Mucosa of descending colon (tissue), 3 donors: Measurements from ENCODE around the gene GRK5. TPM values are rescaled to one million over a fixed set of nuclear protein-coding genes. Genes with fewer than 3 reads are reported as not detected.

Experiments
- ATAC-seq: fragments of 200-7000 bp; cut with Tn5 transposase; one replicate; pipeline ENCODE4 v1.9.1; 2020; ENCODE audit warnings: mild to moderate bottlenecking, moderate library complexity
- DNase-seq, 3 donors: peaks; one replicate each; pipeline ENCODE4 v3.0.0-alpha.2; 2020
- H3K36me3 ChIP-seq: fragments of 200-600 bp; one replicate; pipeline ENCODE4 v1.8.0; 2021; ENCODE audit warnings: low read depth, mild to moderate bottlenecking
- H3K4me1 ChIP-seq: fragments of 200-600 bp; one replicate; pipeline ENCODE4 v1.8.0; 2021; ENCODE audit warnings: low read depth, mild to moderate bottlenecking
- H3K4me3 ChIP-seq: fragments of 200-600 bp; one replicate; pipeline ENCODE4 v1.8.0; 2021; ENCODE audit warnings: mild to moderate bottlenecking
- H3K9me3 ChIP-seq: fragments of 200-600 bp; one replicate; pipeline ENCODE4 v1.8.0; 2021; ENCODE audit warnings: mild to moderate bottlenecking
- intact Hi-C, 2 donors: fragments of 100-400 bp; cut with DNase I in 1 of 2; cut with micrococcal nuclease in 1 of 2; formaldehyde crosslinking; loops; one replicate each; pipeline versions ENCODE4 v1.11.0 to v1.11.1; 2022; cut with DNase I, micrococcal nuclease
- total RNA-seq, 3 donors: library from RNA; stranded (reverse); fragmentation: NEBNext Ultra II Directional in 2 of 3; extraction: Animal tissue kit (Norgen Biotek cat#: 25700) in 2 of 3; gene quantifications; one replicate each; pipeline versions ENCODE4 v1.2.1 to v1.2.4, GENCODE V29; 2021 to 2023
- TF ChIP-seq, protein P1 (sequence below): fragments of 200-600 bp; IDR thresholded peaks from one replicate; pipeline ENCODE4 v1.8.0; 2022; ENCODE audit warnings: antibody characterized with exemption, mild to moderate bottlenecking
- donor health status: DM: no; HTN: no; CAD: no; lungs with moderate emphysema.
- donor health status: DM: no; HTN: no; CAD: no.
- donor health status: DM: no; HTN: yes; CAD: no.

GRK5 gene
- total RNA-seq, 3 donors from 2014 or later = 6.6 to 27.1 (median 8.3) TPM

DNA sequence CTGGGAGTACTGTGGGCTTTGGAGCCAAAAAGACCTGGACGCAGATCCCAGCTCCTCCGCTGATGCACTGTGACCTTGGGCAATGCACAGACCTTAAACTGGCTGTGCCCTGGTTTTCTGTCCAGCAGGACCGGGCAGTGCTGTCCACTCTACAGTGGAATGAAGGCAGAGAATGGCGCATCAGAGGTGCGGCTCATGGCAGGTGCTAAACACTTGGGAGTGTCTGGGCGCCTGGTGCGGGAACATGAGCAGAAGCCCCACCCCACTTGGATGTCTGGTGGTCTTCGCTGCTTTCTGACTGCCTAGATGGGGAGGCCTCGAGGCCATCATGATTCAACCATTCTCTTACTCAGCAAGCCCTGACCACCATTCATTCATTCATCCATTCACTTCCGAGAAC is 153.7 kb downstream of the GRK5 start:
- Histone ChIP-seq H3K4me3 (no peak overlapping the region), H3K4me1 (no peaks in the 10 kb centered on the region), H3K9me3 (peaks cover 6% of the 10 kb centered on the region), H3K36me3 (no peaks in the 10 kb centered on the region)
- DNase-seq (peak in 1 of 3 donors; percentile 22), ATAC-seq (no peak)
- intact Hi-C loops = no loop called here
- TF ChIP-seq, protein P1, sequence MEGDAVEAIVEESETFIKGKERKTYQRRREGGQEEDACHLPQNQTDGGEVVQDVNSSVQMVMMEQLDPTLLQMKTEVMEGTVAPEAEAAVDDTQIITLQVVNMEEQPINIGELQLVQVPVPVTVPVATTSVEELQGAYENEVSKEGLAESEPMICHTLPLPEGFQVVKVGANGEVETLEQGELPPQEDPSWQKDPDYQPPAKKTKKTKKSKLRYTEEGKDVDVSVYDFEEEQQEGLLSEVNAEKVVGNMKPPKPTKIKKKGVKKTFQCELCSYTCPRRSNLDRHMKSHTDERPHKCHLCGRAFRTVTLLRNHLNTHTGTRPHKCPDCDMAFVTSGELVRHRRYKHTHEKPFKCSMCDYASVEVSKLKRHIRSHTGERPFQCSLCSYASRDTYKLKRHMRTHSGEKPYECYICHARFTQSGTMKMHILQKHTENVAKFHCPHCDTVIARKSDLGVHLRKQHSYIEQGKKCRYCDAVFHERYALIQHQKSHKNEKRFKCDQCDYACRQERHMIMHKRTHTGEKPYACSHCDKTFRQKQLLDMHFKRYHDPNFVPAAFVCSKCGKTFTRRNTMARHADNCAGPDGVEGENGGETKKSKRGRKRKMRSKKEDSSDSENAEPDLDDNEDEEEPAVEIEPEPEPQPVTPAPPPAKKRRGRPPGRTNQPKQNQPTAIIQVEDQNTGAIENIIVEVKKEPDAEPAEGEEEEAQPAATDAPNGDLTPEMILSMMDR = no peak

GRCh38 chr10:119362122-119362521 is 154.8 kb downstream of the GRK5 start:
- no peaks in the 10 kb centered on the region for H3K36me3 ChIP-seq
- intact Hi-C loops = no loop called here
- TF ChIP-seq, protein P1 = no peak
- H3K4me1 ChIP-seq = no peaks in the 10 kb centered on the region
- H3K9me3 ChIP-seq = no peaks in the 10 kb centered on the region
- ATAC-seq (peak; percentile 36), DNase-seq (peak in 2 of 3 donors; percentile 19 to 35)
- H3K4me3 ChIP-seq = no peak overlapping the region

- peaks cover 6% of the 10 kb centered on the region for H3K4me1 ChIP-seq
- DNase-seq (peak in 1 of 3 donors; percentile 4), ATAC-seq (no peak)
- intact Hi-C loops = no loop called here
- no peaks in the 10 kb centered on the region for H3K9me3 ChIP-seq
- H3K4me3 ChIP-seq = no peak overlapping the region
- H3K36me3 ChIP-seq = no peaks in the 10 kb centered on the region
- TF ChIP-seq, protein P1 = no peak
Observed at GRCh38 chr10:119364645-119365600, 157.6 kb downstream of the GRK5 start.

DNA sequence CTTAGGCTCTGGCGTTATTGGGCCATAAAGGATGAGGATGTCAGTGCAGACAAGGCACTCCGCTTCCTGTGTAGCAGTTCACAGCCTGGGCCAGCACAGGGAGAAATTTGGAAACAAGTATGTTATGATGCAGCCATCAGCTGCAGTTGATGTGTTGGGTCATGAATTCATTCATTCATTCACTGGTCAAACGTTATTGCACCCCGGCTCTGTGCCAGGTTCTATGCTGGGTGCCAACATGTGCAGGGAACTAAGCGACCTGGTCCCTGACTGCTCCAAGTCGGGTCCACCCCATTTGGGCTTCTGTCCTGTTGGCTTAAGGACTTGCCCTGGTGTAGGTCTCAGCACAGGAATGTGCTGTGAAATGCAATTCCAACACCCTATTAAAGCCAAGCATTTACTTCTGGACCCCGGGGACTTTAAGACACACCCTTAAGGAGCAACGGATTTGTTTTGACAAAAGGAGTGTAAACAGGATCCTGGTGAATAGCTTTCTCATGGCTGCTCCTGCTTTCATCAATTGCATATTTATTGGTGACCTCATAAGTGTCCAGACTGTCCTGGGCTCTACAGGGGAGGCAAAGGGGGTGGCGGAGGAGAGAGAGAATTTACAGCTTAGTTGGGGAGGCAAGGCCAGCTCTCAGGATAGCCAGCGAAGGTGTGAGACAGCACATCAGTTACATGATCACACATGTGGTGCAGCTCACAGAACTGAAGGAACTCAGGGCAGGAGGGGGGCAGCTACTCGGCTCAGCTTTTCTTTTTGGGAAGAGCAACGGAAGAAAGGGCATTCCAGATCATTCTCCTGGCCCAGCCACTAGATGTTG is 158.6 kb downstream of the GRK5 start:
- DNase-seq (peak in 1 of 3 donors; percentile 19), ATAC-seq (no peak)
- Histone ChIP-seq H3K36me3 (no peaks in the 10 kb centered on the region), H3K4me3 (no peak overlapping the region), H3K4me1 (peaks cover 8% of the 10 kb centered on the region), H3K9me3 (no peaks in the 10 kb centered on the region)
- intact Hi-C loops = no loop called here
- TF ChIP-seq, protein P1 = no peak

- TF ChIP-seq, protein P1 = no peak
- no peak overlapping the region for H3K4me3 ChIP-seq
- intact Hi-C loops = no loop called here
- no peaks in the 10 kb centered on the region for H3K9me3 ChIP-seq
- H3K4me1 ChIP-seq = peaks cover 12% of the 10 kb centered on the region
- DNase-seq (peak in 1 of 3 donors; percentile 50), ATAC-seq (no peak)
- no peaks in the 10 kb centered on the region for H3K36me3 ChIP-seq
Observed at GRCh38 chr10:119367841-119368549, 160.6 kb downstream of the GRK5 start.
